Neutrophil (primary cell): Measurements from ENCODE around the gene PIK3CD.
A peak's percentile ranks its signal among the peaks of the same experiment; 100 is the strongest.

Experiments
- H3K27ac ChIP-seq: fragments of 200-600 bp; sonication (generic); 2 replicates; pipeline ENCODE4 v1.5.1; 2016; ENCODE audit warnings: mild to moderate bottlenecking, moderate library complexity
- H3K27me3 ChIP-seq: fragments of 200-600 bp; sonication (generic); 2 replicates; pipeline ENCODE4 v1.6.0; 2016; ENCODE audit warnings: mild to moderate bottlenecking
- H3K36me3 ChIP-seq: fragments of 200-600 bp; sonication (generic); 2 replicates; pipeline ENCODE4 v1.5.1; 2017
- H3K4me1 ChIP-seq, 2 experiments: fragments of 200-600 bp in 1 of 2; sonication (generic) in 1 of 2; 1 replicate in 1 of 2; 2 replicates in 1 of 2; pipeline versions ENCODE4 v1.5.1 to v1.6.1; 2013 to 2016; ENCODE audit warnings: low read depth in 1 of 2, low read length in 1 of 2, mild to moderate bottlenecking in 1 of 2, moderate library complexity in 1 of 2; ENCODE audit not compliant: control insufficient read depth in 1 of 2, insufficient read depth in 1 of 2
- H3K4me3 ChIP-seq, 2 experiments: fragments of 200-600 bp in 1 of 2; sonication (generic) in 1 of 2; 1 replicate in 1 of 2; 2 replicates in 1 of 2; pipeline ENCODE4 v1.5.1; 2013 to 2016; ENCODE audit warnings: low read depth in 1 of 2, low read length in 1 of 2, mild to moderate bottlenecking in 1 of 2, moderate library complexity in 1 of 2
- H3K9me3 ChIP-seq: fragments of 200-600 bp; sonication (generic); 2 replicates; pipeline ENCODE4 v1.5.1; 2016
- TF ChIP-seq, protein P1 (sequence below): fragments of 200-600 bp; sonication (generic); IDR thresholded peaks from 2 replicates; pipeline ENCODE4 v1.5.1; 2016; ENCODE audit warnings: antibody characterized with exemption

The PIK3CD gene

DNA sequence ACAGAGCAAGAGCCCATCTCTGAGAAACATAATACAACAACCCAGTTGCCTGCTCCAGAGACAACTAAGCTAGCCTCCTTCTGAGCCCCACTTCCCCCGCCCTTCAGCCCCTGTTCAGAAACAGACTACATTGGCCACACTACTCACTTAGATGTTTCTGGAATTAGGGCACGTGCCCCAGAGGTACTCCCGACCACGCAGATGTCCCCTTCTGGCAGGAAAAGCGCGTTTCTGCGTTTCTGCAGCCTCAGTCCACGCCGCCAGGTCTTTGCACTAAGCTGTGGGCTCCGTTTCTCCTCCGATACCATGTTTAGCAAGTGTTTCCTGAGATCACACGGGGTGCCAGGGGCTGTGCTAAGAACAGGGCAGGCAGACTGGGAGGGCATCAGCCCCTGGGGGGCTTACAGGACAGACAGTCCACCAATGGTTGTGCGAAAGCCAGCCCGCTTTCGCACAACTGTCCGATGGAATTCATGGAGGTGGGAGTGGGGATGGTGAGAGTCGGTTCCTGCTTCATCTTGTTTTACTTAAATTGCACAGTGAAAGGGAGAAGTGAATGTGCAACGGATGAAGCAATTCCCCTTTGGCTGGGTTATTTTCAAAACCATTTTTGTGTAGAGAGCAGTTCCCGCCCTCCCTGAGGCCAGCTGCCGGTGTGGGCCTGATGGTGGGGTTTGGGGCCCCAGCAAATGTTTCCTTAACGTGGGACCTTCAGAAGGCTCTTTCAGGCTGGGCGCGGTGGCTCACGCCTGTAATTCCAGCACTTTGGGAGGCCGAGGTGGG is 2.7 kb downstream of the PIK3CD start:
- no peaks in the 10 kb centered on the region for H3K27me3 ChIP-seq
- no peaks in the 10 kb centered on the region for H3K9me3 ChIP-seq
- H3K27ac ChIP-seq = peak overlapping the region; percentile 100
- TF ChIP-seq, protein P1, sequence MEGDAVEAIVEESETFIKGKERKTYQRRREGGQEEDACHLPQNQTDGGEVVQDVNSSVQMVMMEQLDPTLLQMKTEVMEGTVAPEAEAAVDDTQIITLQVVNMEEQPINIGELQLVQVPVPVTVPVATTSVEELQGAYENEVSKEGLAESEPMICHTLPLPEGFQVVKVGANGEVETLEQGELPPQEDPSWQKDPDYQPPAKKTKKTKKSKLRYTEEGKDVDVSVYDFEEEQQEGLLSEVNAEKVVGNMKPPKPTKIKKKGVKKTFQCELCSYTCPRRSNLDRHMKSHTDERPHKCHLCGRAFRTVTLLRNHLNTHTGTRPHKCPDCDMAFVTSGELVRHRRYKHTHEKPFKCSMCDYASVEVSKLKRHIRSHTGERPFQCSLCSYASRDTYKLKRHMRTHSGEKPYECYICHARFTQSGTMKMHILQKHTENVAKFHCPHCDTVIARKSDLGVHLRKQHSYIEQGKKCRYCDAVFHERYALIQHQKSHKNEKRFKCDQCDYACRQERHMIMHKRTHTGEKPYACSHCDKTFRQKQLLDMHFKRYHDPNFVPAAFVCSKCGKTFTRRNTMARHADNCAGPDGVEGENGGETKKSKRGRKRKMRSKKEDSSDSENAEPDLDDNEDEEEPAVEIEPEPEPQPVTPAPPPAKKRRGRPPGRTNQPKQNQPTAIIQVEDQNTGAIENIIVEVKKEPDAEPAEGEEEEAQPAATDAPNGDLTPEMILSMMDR = no peak
- H3K4me3 ChIP-seq = peak overlapping the region; percentile 97 to 99
- peaks cover 74 to 84% of the 10 kb centered on the region in 2 experiments for H3K4me1 ChIP-seq
- peaks cover 4% of the 10 kb centered on the region for H3K36me3 ChIP-seq

DNA sequence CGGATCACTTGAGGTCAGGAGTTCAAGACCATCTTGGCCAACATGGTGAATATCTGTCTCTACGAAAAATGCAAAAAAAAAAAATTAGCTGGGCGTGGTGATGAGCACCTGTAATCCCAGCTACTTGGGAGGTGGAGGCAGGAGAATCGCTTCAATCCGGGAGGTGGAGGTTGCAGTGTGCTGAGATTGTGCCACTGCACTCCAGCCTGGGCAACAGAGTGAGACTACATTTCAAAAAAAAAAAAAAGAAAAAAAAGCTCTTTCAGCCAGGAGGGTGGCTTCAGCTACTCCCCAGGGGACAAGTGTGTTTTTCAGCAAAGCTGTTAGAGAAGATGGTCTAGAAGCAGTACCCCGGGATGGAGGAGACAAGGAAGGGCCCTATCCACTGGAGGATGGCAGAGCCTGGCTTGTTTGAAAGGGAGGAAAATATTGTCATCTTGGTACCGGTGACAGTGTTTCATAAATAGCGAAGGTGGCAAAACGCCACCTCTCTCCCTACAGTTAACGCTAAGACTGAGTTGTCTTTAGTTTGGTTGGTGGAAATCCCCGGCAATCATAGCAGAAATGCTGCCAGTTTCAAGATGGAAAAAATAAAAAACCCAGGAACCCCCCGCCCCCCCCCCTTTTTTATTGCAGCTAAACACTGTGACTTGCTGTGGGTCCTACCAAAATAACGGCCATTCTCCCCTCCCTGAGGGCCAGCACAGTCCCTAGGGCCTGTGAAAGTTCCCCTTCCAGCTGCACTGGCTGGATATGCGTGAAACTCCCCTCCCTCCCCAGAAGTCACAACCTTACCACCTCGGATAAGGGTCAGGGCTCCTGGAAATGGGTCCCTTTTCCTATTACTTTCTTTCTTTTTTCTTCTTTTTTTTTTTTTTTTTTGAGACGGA is 3.5 kb downstream of the PIK3CD start:
- Histone ChIP-seq H3K4me1 (peaks cover 74 to 84% of the 10 kb centered on the region in 2 experiments), H3K4me3 (peak overlapping the region; percentile 97 to 99), H3K9me3 (no peaks in the 10 kb centered on the region), H3K27ac (peak overlapping the region; percentile 100), H3K36me3 (peaks cover 13% of the 10 kb centered on the region), H3K27me3 (no peaks in the 10 kb centered on the region)
- TF ChIP-seq, protein P1 = no peak

DNA sequence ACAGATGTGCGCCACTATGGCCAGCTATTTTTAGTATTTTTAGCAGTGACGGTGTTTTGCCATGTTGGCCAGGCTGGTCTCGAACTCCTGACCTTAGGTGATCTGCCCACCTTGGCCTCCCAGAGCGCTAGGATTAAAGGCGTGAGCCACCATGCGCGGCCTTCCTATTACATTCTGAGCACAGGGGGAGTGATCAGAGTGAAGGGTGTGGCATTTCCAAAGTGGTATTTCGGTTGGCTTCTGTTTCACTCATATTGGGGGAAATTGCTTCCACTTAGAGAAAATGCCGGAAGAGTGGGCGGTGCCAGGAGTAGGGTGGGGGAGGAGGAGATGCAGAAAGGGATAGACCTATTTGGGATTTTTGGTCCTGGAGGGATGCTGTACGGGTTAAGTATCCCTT is 4.3 kb downstream of the PIK3CD start:
- Histone ChIP-seq H3K9me3 (no peaks in the 10 kb centered on the region), H3K27ac (peak overlapping the region; percentile 100), H3K27me3 (no peaks in the 10 kb centered on the region), H3K4me1 (peaks cover 68 to 82% of the 10 kb centered on the region in 2 experiments), H3K4me3 (peak overlapping the region; percentile 97 to 99), H3K36me3 (peaks cover 19% of the 10 kb centered on the region)
- TF ChIP-seq, protein P1 = no peak

DNA sequence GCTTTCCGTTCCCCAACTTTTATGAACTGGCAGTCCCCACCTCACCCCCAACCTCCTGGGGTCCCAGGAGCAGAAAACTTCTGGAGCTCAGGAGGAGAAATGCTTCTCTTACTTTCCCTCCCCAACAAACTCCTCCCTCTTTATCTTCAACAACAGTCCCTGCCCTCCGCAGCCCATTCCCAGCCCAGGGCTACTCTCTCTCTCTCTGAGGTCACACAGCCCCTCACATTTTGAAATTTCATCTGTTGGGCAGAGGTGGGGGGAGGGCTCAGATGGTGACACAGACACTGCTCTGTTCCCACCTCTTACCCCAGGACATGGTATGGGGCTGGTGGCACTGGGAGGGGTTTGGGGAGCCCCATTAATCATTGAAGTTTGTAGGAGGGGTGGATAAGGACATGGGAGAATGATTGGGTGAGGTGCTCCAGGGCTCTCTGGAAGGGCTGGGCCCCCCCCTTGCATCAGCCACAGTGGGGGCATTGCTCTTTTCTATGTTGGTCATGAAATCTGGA is 6.0 kb downstream of the PIK3CD start:
- H3K27ac ChIP-seq = peak overlapping the region; percentile 100
- H3K4me3 ChIP-seq = peak overlapping the region; percentile 10 to 28
- peaks cover 34% of the 10 kb centered on the region for H3K36me3 ChIP-seq
- H3K4me1 ChIP-seq = peaks cover 59 to 76% of the 10 kb centered on the region in 2 experiments
- TF ChIP-seq, protein P1 = no peak
- H3K9me3 ChIP-seq = no peaks in the 10 kb centered on the region
- no peaks in the 10 kb centered on the region for H3K27me3 ChIP-seq

DNA sequence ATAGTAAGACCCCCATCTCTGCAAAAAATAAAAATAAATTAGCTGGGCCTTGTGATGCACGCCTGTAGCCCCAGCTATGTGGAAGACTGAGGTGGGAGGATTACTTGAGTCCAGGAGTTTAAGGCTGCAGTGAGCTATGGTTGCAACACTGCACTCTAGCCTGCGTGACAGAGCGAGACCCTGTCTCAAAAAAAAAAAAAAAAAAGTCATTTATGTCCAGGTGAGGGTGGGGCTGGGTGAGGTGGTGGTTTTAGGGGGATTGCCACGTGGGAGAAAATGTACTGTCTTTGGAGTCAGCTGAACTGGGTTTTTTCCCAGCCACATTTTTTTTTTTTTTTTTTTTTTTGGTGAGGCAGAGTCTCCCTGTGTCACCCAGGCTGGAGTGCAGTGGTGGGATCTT is 6.7 kb downstream of the PIK3CD start:
- peaks cover 40% of the 10 kb centered on the region for H3K36me3 ChIP-seq
- H3K4me3 ChIP-seq = no peak overlapping the region
- H3K27me3 ChIP-seq = no peaks in the 10 kb centered on the region
- no peaks in the 10 kb centered on the region for H3K9me3 ChIP-seq
- TF ChIP-seq, protein P1 = no peak
- peak overlapping the region; percentile 100 for H3K27ac ChIP-seq
- peaks cover 65 to 77% of the 10 kb centered on the region in 2 experiments for H3K4me1 ChIP-seq
